GM11168 (cell line): ENCODE measurements around the gene NDST4.

Source experiments
- in situ Hi-C: fragments of 300-500 bp; cut with MboI; formaldehyde crosslinking; loops from one replicate; pipeline ENCODE4 v1.12.0; 2022; ENCODE audit warnings: low sequenced_read_pairs; ENCODE audit not compliant: unreplicated experiment

NDST4 gene

DNA sequence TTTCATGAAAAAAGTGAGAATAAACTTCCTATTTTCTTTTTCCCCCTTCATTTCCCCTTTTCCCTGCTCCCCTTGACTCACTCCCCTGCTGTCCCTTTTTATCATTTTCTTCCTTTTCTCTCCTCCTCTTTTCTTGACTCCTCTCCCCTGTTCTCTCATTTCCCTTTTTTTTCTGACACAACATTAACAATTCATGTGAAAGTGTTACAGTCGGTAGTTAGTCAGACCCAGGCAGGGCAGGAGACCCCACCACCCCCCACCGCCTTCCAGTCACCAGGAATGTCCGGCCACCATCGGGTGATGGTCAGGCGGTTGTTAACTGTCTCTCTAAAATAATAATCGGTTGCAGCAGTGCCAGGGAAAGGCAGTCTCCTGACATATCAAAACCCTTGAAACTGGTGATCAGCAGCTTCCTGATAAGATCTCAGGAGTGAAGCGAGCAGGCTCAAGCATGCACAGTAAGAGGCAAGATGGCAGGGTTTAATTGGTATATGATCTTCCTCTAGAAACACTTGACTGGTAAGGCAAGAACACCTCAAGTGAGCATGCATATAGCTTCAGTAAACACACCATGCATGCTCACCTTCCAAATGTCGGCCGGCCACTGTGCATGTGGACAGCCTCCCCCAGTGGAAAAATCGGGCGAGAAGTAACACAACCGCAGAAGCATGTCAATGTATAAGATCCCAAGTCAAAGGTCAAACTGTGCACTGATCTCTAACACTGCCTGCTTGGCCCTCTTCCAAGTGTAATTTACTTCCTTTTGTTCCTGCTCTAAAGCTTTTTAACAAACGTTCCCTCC, 191.4 kb downstream of the NDST4 start:
- in situ Hi-C loops = no loop called here

DNA sequence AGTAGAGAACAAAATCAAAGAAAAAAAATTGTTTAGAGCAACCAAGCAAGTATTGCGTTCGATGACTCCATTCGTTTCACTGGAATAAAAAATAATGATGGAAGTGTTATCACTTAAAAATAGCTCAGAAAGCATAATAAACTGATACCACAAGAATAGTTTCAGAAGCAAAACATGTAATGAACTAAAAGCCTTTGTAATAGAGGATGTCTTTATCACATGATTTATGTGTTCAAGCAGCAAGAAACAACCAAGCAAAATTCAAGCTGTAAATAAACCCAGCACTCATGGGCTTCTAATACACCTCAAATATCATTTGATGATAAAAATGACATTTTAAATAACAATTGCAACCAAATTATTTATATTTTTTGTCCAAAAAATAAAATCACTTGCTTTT, 192.2 kb downstream of the NDST4 start:
- in situ Hi-C loops = no loop called here

DNA sequence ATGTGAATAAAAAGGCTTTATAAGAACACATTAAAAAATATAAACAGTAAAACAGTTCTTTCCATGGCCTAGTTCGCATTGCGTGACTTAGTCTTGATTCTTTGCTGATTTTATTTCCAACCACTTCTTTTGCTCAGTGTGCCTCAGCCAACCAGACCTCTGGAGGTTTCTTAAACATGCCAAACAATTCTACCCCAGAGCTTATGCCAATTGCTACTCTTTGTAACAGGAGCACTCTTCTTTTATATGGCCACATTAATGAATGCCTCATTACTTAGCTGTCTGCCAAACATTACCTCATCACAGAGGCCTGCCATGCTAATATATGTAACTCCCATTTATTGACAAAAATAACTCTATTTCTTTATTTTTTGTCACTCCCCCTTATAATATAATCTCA, 202.3 kb downstream of the NDST4 start:
- in situ Hi-C loops = no loop called here

DNA sequence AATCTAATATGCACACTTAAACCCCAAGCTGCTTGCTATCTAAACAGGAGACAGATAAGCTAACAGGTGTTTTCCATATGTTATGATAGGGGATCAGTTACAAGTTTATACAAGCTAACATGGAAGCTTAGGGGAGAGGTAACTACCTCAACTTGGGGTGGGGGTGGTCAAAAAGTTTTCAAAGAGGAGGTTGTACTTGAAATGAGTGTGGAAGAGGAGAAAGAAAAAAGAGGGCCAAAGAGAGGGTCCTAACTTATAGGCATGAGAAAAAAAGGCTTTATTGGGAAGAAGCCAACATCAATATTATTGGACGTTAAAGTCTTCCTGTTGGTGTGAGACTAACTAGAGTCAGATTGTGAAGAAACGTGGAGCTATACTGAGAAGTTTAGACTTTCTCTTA, 205.9 kb downstream of the NDST4 start:
- in situ Hi-C loops = no loop called here

DNA sequence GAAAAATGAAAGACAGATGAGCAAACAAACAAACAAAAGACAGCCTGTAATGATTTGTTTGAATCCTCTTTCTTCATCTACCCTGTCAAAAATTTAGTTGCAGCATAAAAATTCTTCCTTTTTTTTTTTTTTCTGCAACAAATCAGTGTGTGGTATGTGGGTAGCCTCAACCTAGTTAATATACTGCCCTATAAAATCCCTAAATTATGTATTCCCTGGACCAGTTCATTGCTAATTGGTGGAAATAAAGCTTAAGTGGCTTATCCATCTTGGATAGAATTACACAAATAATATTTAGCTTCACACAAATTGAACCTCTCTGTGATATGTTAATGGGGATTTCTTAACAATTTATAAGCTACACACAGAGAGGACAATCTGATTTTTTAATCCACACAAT, 208.4 kb downstream of the NDST4 start:
- in situ Hi-C loops = no loop called here

DNA sequence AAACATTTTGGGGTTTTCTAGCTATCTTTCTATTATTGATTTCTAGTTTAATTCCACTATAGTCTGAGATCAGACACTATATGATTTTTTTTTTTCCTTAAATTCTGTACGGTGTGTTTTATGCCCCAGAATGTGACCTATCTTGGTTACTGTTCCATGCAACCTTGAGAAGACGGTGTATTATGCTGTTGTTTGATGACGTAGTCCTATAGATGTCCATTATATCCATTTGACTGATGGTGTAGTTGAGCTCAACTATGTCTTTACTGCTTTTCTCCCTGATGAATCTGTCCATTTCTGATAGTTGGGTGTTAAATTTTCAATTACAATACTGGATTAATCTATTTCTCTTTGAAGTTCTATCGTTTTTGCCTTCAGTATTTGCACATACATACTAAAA, 212.5 kb downstream of the NDST4 start:
- in situ Hi-C loops = no loop called here

DNA sequence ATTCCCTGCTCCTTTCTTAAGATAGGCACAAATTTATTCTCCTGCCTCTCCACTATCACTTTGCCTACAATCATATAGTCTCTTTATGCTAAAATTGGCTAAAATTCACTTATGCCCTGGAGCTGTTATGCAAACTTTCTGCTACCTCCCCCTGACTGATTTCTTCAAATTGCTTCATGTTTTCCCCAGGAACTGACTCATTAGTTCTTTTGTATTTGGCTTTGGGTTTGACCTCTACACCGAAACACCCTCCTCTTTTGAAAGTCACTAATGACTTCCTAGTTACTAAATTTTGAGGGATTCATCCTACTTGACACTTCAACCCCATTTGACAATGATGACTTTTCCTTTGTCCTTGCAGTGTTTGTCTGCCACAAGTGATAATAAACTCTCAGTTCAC, 222.6 kb downstream of the NDST4 start:
- in situ Hi-C loops = no loop called here

DNA sequence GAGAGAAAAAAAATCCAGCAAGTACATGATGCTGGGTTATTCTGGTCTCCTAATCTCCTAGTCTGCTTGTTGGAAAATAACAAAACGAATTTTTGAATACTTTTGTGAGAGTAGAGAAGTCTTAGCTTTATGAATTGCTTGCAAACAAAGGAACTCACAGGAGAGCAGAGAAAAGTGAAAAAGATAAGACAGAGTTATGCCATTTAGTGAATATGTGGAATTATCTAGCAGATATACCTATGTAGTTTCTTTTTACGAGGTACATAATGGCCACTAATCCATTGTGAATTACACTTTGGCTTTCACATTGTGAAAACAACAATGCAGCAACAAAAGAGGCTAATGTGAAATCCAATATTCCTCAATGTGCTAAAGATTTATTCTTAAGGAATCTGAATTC, 226.7 kb downstream of the NDST4 start:
- in situ Hi-C loops = no loop called here

DNA sequence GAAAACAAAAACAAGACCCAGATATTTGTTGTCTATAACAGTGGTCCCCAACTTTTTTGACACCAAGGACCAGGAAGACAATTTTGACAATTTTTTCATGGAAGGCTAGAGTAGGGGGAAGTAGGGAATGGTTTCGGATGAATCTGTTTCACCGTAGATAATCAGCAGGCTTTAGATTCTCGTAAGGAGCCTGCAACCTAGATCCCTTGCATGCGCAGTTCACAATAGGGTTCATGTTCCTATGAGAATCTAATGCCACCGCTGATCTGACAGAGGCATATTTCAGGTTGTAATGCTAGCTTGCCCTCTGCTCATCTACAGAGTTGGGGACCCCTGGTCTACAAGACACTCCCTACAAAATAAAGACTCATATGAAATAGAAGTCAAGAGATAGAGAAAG, 229.8 kb downstream of the NDST4 start:
- in situ Hi-C loops = no loop called here

DNA sequence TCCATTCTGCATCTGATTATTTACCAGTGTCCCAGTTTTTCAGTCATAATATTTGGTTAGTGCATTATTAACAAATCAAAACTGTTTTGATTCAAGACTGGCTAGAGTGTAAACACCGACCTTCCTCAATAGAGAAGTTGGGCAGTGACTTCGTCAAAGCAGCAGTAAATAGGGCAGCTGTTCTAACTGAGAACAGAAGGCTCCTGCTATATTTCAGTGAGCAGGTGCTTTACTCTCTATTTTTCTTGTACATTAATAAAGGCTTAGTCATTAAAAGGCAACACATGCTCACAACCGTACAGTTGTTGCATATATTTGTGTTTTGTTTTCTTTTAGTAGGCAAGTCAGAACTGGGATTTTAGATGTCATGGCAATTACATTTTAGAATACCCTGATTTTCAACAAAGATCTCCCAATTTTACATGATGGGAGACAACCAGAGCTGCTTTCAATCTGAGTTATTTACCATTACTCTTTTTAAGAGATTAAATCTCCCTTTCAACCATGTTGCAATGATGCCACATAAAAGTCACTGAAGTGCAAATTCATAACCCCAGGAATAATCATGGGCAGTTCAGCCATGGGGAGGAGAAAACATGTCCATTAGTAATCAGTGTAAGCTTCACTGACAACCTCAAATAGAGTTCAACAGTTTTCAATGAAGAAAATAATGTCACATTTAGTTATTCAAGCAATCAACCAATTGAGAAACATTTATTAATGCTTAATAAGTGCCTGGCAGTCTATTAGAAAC, 233.3 kb downstream of the NDST4 start:
- in situ Hi-C loops = no loop called here

DNA sequence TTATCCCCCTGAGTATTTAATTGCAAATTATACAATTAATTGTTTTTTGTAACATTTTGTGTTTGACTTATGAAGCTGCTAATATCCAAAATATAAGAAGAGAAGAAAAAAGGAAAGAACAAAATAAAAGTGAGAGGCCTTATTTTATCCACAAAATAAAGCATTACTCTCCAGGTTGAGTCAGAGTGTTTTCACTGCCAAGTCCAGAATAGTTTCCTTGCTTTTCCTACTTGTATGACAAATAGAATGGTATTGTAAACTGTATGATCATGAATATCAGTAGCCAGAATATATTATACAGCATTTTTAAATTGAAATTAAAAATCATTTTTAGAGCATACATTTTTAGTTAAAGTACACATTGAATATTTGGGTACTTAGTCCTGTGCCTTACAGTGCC, 237.8 kb downstream of the NDST4 start:
- in situ Hi-C loops = no loop called here

DNA sequence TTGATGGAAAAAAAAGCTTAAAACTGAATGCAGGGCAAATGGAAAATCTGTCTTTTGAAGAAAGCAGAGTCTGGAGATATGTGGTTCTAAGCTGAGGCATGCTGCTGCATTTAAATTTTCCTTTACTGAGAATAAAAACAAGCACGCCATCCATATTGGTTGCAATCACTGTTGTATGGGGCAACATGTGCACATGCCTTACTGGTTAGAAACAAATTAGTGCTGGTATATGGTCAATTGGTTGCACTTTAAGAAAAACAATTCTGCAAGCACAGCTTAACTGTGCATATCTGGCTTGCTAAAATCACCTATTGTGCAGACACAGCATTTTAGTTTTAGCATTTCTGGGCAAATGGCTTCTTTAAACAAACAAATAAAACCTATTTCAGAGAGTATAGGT, 239.1 kb downstream of the NDST4 start:
- in situ Hi-C loops = no loop called here

DNA sequence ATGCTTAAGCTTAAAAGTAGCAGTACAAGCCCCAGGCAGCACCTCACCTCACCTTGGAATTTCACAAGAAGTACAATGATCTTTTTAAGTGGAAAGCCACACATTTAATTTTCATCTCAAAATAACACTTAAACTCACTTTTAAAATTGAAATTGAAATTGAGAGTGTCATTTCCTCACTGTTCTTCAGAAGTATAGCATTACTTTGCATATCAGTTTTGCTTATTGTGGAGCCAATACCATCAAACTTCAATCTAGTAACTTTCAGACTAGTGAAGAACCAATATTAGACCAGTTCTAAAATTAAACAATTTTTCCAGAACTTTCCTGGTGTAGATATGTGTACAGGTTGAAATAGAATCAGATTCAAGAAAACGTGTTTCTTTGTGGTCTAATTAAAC, 242.4 kb downstream of the NDST4 start:
- in situ Hi-C loops = no loop called here

DNA sequence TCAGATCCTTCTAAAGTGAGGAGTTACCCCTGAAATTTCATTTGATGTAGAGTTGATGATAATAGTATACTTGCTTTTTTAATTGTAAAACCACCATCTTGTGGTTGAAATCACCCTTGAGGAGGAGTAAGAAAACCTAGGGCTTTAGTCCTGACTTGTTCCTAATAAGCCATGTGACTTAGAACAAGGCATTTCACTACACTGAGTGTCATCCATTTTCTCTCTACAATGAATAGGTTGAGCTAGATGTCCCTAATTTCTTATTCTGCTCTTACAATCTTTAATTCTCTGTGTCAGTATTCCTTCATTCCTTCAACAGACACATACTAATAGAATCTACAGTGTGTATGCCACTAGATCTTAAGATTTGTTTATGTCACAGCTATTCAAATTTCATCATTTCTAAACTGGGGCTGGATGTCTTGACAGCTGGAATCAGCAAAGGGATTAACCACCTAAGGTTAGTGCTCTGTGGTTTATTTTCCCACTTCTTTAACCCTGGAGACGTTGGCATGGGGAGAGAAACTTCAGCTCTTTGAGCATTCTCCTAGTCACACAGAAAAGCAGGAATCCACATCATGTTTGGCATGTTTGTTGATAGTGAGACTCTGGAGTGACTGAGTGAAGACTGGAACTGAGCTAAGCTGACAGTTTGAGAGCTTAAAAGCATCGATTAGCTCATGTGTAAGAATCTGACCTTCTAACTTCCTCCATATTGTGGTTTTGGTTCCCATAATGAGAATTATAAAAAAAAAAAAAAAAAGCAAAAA, 246.3 kb downstream of the NDST4 start:
- in situ Hi-C loops = no loop called here

DNA sequence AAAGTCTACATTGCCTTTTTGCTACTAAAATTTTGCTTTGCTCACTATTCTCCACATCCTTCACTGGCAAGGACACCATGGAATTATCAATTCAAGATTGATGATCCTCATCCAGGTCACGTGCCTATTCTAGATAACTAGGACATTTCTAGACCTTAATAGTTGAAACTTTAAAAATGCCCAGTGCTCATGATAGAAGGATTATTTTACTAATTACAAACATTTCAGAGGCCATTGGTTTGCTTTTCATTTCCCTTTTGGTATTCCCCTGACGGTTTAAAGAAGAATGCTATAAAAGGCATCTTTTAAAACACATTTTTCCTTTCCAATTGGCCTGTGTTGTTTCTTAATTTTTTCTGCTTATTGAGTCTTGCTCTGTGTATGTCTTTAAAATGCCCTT, 249.4 kb downstream of the NDST4 start:
- in situ Hi-C loops = no loop called here

DNA sequence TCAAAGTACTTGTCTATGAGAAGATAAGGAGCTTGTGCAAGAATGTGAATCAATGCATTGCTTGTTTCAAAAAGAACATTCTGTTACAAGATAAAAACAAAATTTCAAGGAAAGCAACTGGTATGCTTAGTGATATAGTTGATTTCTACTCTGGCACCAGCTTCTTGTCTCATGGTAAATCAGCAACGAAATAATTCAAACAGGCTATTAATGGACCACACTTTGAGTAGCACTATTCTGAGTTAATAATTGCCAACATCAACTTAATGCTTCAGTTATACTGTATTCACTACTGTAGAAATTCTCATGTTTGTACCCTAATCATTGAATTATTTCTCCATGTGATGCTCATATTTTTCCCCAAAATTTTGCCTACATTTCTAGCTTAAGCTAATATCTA, 252.6 kb downstream of the NDST4 start:
- in situ Hi-C loops = no loop called here

DNA sequence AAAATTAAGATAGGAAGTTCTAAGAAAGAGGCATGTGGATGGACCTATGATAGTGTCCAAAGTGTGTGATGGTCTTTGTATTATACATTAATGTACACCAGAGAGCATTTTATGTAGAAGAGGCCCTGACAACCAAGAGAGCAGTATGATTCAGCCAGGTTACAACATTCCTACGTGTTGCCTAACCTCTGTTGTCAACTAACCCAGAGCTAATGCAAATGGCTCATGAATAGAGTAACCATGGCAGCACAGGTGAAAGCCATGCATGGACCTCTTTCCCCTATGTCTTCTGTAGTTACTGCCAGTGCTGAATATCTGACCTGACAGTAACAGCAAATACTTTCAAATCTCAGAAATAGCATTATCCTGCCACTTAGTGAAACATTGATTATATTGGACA, 255.6 kb downstream of the NDST4 start:
- in situ Hi-C loops = no loop called here

DNA sequence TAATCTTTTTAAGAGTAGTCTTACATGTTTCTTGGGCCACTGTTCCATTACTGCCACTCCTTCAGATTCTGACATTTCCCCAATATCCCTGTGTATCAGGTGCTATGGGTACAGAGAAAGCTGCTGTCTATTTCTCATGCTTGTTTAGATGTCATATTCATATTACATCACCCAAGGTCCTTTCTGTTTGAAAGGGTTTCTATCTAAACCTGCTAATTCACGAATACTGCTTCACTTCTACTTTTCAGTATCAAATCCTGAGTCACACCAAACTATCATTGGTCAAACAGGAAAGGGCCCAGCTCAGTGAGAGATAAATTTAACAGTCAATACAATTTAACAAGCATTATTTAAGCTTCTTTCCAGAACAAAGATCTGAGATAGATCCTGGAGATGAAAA, 273.4 kb downstream of the NDST4 start:
- in situ Hi-C loops = no loop called here

DNA sequence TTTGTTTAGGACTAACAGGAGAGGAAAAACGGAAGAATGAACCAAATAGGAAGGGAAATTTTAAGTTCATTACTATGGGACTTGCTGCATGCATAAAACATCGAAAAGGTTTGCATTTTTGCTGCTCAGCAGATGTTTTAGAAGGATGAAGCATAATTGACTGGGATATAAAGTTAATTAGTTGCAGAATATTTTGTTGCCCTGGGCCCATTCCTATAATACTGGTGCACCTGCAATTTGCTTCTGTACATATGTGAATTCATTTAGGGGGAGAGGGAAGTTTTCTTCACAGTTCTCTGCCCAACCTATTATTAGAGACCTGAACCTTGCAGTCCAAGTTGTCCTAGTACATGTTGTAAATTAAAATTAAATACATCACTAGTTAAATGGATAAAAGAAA, 282.8 kb downstream of the NDST4 start:
- in situ Hi-C loops = no loop called here

DNA sequence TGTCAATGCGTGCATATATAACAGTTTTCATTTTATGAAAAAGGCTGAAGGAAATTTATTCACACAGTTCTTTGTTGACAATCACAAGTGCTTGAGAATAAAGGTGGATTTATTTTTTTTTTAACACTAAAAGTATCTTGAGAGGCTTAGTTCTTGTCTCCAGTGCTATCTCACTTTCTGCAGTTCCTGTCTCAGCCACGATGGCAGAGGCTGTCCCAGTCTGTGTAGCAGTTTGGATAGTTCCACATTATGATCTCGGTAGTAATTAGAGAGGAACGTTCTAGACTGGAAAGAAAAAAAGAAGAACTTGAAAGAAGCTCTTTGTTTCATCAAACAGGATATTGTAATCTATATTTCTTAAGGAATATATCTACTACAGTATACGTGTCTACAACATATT, 285.8 kb downstream of the NDST4 start:
- in situ Hi-C loops = no loop called here

DNA sequence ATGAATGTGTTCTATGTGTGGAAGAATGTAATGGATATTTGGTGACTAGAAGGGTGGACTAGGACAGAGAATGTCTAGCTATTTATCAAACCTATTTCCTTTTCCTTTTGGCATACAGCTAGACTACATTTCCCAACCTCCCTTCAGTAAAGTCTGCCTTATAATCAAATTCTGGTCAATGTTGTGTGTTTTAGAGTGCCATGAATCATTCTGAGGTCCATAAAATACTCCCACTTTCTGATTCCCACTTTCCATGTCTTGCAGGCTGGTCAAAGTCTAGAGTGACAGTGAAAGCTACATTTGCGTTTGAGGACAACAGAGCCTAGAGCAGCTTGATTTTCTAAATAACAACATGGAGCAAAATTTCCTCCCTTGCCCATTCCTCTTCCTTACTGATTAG, 297.7 kb downstream of the NDST4 start:
- in situ Hi-C loops = no loop called here
